ENCODE data around the gene IFITM2. TPM values are rescaled to one million over a fixed set of nuclear protein-coding genes. Genes with fewer than 3 reads are reported as not detected.
A peak's percentile ranks its signal among the peaks of the same experiment; 100 is the strongest.

Gene IFITM2
- total and polyA plus RNA-seq, 2 donors (not counting 1 experiment from before 2014, with no cell fraction given), result 72.1 to 451 TPM

GRCh38 chr11:279966-280705, 27.5 kb upstream of the IFITM2 start:
- WGBS (ENCODE audit: insufficient coverage), result 8% methylated on average over 85 of the region's 85 CpGs
- no peak overlapping the region for H3K27ac ChIP-seq (ENCODE audit: low read length in 2 of 2)
- peak; percentile 81 for DNase-seq

More at GRCh38 chr11:279966-280705, 27.5 kb upstream of the IFITM2 start:
- Mint-ChIP-seq H3K9me3 (ENCODE audit: insufficient read depth) (peaks cover 2% of the 10 kb centered on the region), H3K4me3 (peak overlapping the region; percentile 85), H3K27me3 (peaks cover 28% of the 10 kb centered on the region), H3K4me1 (peaks cover 38% of the 10 kb centered on the region), H3K27ac (peak overlapping the region; percentile 81)
- Histone ChIP-seq H3K4me1 (ENCODE audit: control insufficient read depth in 2 of 2, insufficient read depth in 2 of 2, low read length in 2 of 2) (peaks cover 36 to 38% of the 10 kb centered on the region in 2 donors), H3K36me3 (replicated peaks in 1 of 2; ENCODE audit: control extremely low read depth in 1 of 2, control insufficient read depth in 1 of 2, extremely low read depth in 1 of 2, insufficient read depth in 2 of 2, low read length in 1 of 2) (no peaks in the 10 kb centered on the region), H3K4me2 (replicated peaks; ENCODE audit: low read depth, low read length, poor library complexity, severe bottlenecking) (peak overlapping the region; percentile 85), H3K9ac (ENCODE audit: low read length) (peak overlapping the region; percentile 56), H2AFZ (ENCODE audit: insufficient read depth, low read depth, low read length, poor library complexity, severe bottlenecking) (peak overlapping the region; percentile 66), H3K79me2 (ENCODE audit: control insufficient read depth, insufficient read depth, low read length) (no peaks in the 10 kb centered on the region), H3K9me3 (ENCODE audit: control extremely low read depth in 1 of 3, control insufficient read depth in 2 of 3, insufficient read depth in 1 of 3, low read length in 2 of 3) (peaks cover 0 to 21% (median 0%) of the 10 kb centered on the region in 3 donors), H3K27me3 (replicated peaks in 1 of 4; ENCODE audit: control extremely low read depth in 1 of 4, control insufficient read depth in 3 of 4, insufficient read depth in 4 of 4, low read length in 3 of 4) (peaks cover 0 to 45% (median 20%) of the 10 kb centered on the region in 4 experiments), H4K20me1 (ENCODE audit: control insufficient read depth, insufficient read depth, low read length, poor library complexity, severe bottlenecking) (peaks cover 5% of the 10 kb centered on the region), H3K4me3 (ENCODE audit: control extremely low read depth in 1 of 5, extremely low read depth in 1 of 5, insufficient read depth in 1 of 5, low read depth in 2 of 5, low read length in 4 of 5) (peak overlapping the region in 4 of 5 experiments; percentile 29 to 57 (median 45))
- TF ChIP-seq EZH2 (IDR thresholded peaks at IDR 0.05; ENCODE audit: borderline replicate concordance, insufficient read depth, low read depth, low read length, poor library complexity, severe bottlenecking) (peak; percentile 53), CTCF (IDR thresholded peaks at IDR 0.05) (no peak)
- POLR2A ChIA-PET, result interaction anchor here (0.6 to 1.8 kb wide), 7 partner anchors 9 to 256 kb away, joined by 3 to 19 read pairs (median 4); partner anchors contain the start of gene PGGHG
- intact Hi-C loops (cut with micrococcal nuclease), result loop anchor here (1.0 kb wide), 3 partner anchors 8 to 30 kb away; no protein-coding TSS in a partner anchor
- peak; percentile 69 for ATAC-seq (ENCODE audit: low read depth)
- CTCF ChIA-PET, result interaction anchor here (0.9 to 3.9 kb wide), 7 partner anchors 12 to 84 kb away, joined by 3 to 34 read pairs (median 3); no protein-coding TSS in a partner anchor

Measured in B cell (primary cell).